Measurements from ENCODE around the gene FAM13B. TPM values are rescaled to one million over a fixed set of nuclear protein-coding genes. Genes with fewer than 3 reads are reported as not detected.

The FAM13B gene
- total and polyA plus RNA-seq, 2 of the 8 experiments (the other 6 are each of a cell fraction or from before 2014, with no cell fraction given) = 6.4 to 17.0 TPM

GRCh38 chr5:137921931-137922330 is 110.9 kb downstream of the FAM13B start:
- Histone ChIP-seq H3K23me2 (ENCODE audit: low read depth, low read length) (no peaks in the 10 kb centered on the region), H3K14ac (ENCODE audit: insufficient read length) (no peak overlapping the region), H2BK120ac (replicated peaks; ENCODE audit: low read depth, low read length) (no peak overlapping the region), H3K56ac (replicated peaks; ENCODE audit: insufficient read length, low read depth, low read length) (no peak overlapping the region), H4K8ac (ENCODE audit: extremely low read depth, insufficient read depth, low read length) (no peak overlapping the region), H3K4ac (replicated peaks; ENCODE audit: insufficient read length, low read depth, low read length) (no peak overlapping the region), H2BK12ac (ENCODE audit: low read depth, low read length) (no peak overlapping the region), H2BK15ac (ENCODE audit: low read length) (no peak overlapping the region), H3K79me2 (ENCODE audit: control insufficient read depth in 1 of 2, insufficient read depth in 2 of 2, low read length in 2 of 2) (no peaks in the 10 kb centered on the region), H2AFZ (ENCODE audit: low read length) (no peak overlapping the region), H3K9me3 (ENCODE audit: insufficient read depth in 2 of 2, low read depth in 1 of 2, low read length in 1 of 2) (no peaks in the 10 kb centered on the region), H3K79me1 (ENCODE audit: low read depth, low read length) (no peaks in the 10 kb centered on the region), H3K4me1 (replicated peaks in 1 of 4; ENCODE audit: control insufficient read depth in 3 of 4, insufficient read depth in 4 of 4, low read length in 3 of 4) (no peaks in the 10 kb centered on the region), H3K9ac (replicated peaks in 1 of 4; ENCODE audit: extremely low read depth in 1 of 4, low read depth in 3 of 4, low read length in 3 of 4) (no peak overlapping the region), H2BK5ac (ENCODE audit: low read depth, low read length) (no peak overlapping the region), H4K5ac (ENCODE audit: insufficient read length, low read depth, low read length) (no peak overlapping the region), H4K91ac (replicated peaks; ENCODE audit: insufficient read length, low read length) (no peak overlapping the region), H3K27me3 (replicated peaks in 1 of 4; ENCODE audit: control insufficient read depth in 3 of 4, extremely low read depth in 1 of 4, insufficient read depth in 3 of 4, low read length in 3 of 4) (no peaks in the 10 kb centered on the region), H3K4me3 (ENCODE audit: extremely low read depth in 1 of 4, insufficient read depth in 2 of 4, low read depth in 3 of 4, low read length in 4 of 4) (no peak overlapping the region), H3K23ac (ENCODE audit: insufficient read length) (no peak overlapping the region), H3K36me3 (ENCODE audit: control insufficient read depth in 2 of 4, insufficient read depth in 4 of 4, low read length in 3 of 4) (no peaks in the 10 kb centered on the region), H3K27ac (ENCODE audit: low read depth, low read length) (no peak overlapping the region), H2AK5ac (ENCODE audit: low read depth, low read length) (no peak overlapping the region), H3K4me2 (ENCODE audit: insufficient read depth in 1 of 2, low read depth in 2 of 2, low read length in 2 of 2) (no peak overlapping the region), H2BK20ac (ENCODE audit: low read length) (no peak overlapping the region), H3K18ac (ENCODE audit: extremely low read depth, low read length) (no peak overlapping the region), H4K20me1 (replicated peaks in 1 of 2; ENCODE audit: control insufficient read depth in 1 of 2, insufficient read depth in 2 of 2, low read length in 2 of 2) (no peaks in the 10 kb centered on the region)
- no peak for FAIRE-seq
- CTCF ChIA-PET (ENCODE audit: partially characterized antibody) = interaction anchor here (0.7 to 1.0 kb wide), 2 partner anchors 12 to 14 kb away, joined by 3 to 4 read pairs; no protein-coding TSS in a partner anchor
- 75% methylated on average over 3 of the region's 3 CpGs; no CpG with 5 or more reads in 1 of the 2 experiments for WGBS, 2 experiments (ENCODE audit: extremely low coverage in 1 of 2, insufficient coverage in 1 of 2, insufficient read length in 1 of 2, insufficient replicate concordance in 2 of 2, low coverage in 1 of 2, low lambda C conversion rate in 2 of 2, missing lambda C conversion rate in 1 of 2)
- TF ChIP-seq EP300 (IDR thresholded peaks at IDR 0.05; ENCODE audit: borderline replicate concordance in 1 of 2, low read depth in 2 of 2, low read length in 2 of 2) (no peak), EGR1 (IDR thresholded peaks at IDR 0.05; ENCODE audit: borderline replicate concordance, low read depth, low read length) (no peak), POU5F1 (IDR thresholded peaks at IDR 0.05; ENCODE audit: low read depth, low read length) (no peak), TEAD4 (IDR thresholded peaks at IDR 0.05; ENCODE audit: low read depth, low read length) (no peak), MAX (IDR thresholded peaks at IDR 0.05) (no peak), RXRA (IDR thresholded peaks at IDR 0.05; ENCODE audit: insufficient read depth, low read depth, low read length) (no peak), JUN (IDR thresholded peaks at IDR 0.05; ENCODE audit: low read depth, low read length) (no peak), TAF1 (IDR thresholded peaks at IDR 0.05; ENCODE audit: low read depth, low read length) (no peak), CHD2 (IDR thresholded peaks at IDR 0.05; ENCODE audit: low read length) (no peak), SUZ12 (IDR thresholded peaks at IDR 0.05; ENCODE audit: low read length) (no peak), ATF3 (IDR thresholded peaks at IDR 0.05; ENCODE audit: insufficient read depth, low read depth, low read length) (no peak), SIN3A (conservative IDR thresholded peaks at IDR 0.05 in 1 of 2, IDR thresholded peaks at IDR 0.05 in 1 of 2; ENCODE audit: low read depth in 1 of 2, low read length in 2 of 2) (no peak), SP2 (IDR thresholded peaks at IDR 0.05; ENCODE audit: low read length) (no peak)
- no peak for DNase-seq (ENCODE audit: low read depth in 1 of 2, low spot score in 2 of 2)
- POLR2A ChIA-PET (ENCODE audit: partially characterized antibody) = interaction anchor here (1.5 kb wide), 1 partner anchor 28 kb away, joined by 3 read pairs; no protein-coding TSS in a partner anchor

Data from H1 (cell line).